Subcutaneous adipose tissue (tissue), 4 donors: Measurements from ENCODE around the gene GRIA3. TPM values are rescaled to one million over a fixed set of nuclear protein-coding genes. Genes with fewer than 3 reads are reported as not detected.

ENCODE experiments used
- CTCF ChIP-seq: fragments of 450-650 bp; IDR thresholded peaks from one replicate; pipeline ENCODE4 v1.5.1; 2016; ENCODE audit warnings: low read depth, mild to moderate bottlenecking, control low read depth, antibody characterized with exemption, moderate library complexity
- total RNA-seq, 4 donors: library from RNA; depleted of rRNA; stranded (reverse); fragments of >200 nt; gene quantifications; one replicate each; pipeline ENCODE4 v1.1.0, GENCODE V29; 2016

GRIA3 gene
- total RNA-seq, 4 donors from 2014 or later: 0.19 to 1.9 (median 1.2) TPM

DNA sequence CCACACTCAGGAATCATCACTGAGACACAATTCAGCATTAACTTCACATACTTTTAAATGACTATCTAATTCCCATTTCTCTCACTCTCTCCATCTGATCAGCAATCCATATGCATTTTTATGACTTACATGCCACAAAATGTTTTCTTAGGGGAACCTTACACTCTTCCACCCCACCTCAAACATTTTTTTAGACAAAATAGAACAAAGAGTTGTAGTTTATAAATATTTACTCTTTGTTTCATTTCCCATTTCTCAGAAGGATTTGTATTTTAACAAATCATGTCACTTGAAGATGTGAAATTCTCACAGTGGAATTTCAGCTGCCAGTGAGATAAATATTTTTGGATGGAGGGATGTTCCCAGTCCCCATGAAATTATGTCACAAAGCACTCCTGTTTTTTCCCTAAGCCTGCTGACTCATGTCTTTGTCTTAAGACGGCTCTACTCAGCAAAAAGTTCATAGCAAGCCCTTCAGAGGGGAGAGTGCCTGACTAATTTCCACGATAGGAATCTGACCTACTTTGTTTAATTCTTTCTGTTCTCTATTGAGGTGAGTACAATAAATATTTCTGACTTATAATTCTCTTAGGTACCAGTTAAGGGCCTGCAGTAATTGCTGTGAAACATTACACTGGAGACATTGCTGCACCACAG is 291.1 kb downstream of the GRIA3 start:
- TF ChIP-seq CTCF: no peak

DNA sequence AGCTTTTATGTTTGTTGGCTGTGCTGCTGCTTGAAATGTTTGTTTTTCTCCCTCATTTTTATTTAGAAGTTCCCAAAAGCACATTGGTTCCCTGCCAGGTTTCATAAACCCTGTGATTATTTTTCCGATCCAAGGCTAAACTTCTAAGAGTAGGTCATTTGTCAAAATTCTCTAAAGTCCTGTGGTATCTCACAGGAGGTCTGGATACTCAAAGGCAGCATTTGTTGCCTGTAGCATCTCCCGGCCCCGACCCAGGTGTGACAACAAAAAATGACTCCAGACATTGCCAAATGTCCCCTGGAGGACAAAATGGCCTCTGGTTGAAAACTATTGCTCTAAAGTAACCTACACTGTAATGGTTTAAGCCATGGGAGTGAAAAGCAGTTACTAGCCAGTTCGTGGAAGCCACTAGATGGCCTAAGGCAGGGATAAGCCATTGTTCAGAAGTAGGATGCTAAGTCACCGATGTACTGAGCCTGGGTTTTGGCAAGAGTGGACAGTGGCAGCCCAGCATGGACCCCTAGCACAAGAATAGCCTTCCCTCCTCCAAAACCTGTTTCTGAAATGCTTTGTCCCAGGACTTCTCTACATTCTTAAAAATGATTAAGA is 292.6 kb downstream of the GRIA3 start:
- TF ChIP-seq CTCF: no peak

DNA sequence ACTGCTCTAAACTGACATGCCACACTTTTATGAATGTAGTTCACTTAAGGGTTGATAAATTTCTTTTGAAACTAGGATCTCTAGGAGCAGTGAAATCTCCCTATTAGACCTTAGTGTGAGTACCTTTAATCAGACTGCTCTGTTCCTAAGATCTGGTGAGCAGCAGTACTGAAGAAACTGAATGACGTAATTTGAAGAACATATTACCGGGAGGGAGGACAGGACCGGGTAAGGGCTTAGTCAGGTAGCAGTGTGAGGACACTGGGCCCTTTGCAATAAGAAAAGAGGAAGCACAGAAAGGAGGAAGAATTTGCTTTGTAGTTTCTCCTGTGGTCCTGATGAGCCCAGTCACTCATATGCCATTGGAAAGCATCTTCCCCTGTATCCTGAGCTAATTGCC is 293.6 kb downstream of the GRIA3 start:
- TF ChIP-seq CTCF: no peak

DNA sequence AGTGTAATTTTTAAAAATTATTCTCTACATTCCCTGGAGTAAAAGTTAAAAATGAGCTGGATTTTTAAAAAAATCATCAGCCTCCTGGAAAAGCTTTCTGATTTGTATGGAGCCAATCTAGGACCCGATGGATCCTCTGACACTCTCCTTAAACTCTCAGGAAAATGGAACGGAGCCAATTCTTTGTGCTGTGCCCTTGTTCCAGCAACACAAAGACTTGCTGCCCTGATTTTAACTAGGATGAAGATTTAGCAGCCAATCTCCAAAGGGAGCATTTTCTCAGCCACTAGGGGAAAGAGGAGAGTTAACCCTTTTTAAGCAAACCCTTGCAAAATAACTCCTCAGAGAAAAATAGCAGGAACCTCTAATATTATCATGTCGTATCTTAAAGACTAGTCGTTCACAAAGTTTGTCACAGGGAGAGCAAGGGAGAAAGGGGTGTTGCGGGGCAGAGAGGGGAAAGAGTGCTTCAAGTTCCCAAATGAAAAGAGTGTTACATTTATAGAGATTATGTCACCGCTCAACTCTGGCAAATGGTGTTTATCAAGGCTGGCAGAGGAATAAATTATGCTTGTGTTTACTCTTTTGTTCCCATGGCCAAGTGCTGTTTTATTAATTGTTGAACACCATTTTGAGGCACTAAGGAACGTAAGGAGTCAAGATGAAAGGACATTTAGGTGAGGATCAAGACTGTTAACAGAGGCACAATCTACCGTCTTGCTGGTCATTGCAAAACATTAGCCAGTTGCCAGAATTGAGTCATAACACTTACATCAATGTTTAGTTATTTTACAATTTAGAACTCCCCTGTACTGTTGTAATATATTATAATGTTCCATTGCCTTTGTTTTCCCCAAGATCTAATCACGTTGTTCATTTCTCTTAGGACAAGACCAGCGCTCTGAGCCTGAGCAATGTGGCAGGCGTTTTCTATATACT is 298.1 kb downstream of the GRIA3 start:
- TF ChIP-seq CTCF: no peak

DNA sequence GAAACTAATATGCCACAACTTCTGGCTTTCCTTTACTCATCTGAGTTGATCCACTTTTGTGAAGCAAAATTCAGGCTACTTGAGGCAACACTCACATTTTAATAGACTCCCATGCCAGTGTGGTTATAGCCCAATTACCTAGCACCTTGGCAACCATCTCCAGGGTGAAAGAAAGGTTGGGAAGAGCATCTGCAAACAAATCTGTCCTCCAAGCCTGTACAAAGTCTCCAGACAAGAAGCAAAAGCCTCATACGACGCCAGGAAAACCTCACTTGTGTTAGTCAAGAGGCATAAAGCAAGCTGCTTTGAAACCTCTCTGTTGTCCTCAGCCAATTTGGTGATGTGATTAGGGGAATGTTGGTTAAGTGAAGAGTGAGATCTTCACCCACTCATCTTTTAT is 302.2 kb downstream of the GRIA3 start:
- TF ChIP-seq CTCF: no peak

DNA sequence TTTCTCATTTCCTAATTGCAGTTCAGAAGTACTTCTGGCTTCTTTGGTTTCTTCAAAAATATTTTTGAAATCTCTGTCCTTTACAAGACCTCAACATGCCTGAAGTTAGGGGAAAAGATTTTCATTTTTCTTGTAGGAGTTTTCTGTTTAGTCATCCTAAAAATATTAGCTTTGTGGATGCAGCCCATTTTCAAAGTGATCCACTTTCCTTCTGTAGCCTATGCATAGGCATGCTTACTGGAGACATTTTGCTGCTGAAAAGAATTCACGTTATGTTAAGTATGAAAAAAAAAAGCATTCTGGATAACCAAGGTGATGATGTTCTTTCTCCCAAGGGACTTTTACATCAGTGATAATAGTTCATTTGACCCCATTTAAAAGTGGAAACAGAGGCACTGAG is 303.2 kb downstream of the GRIA3 start:
- TF ChIP-seq CTCF: no peak

DNA sequence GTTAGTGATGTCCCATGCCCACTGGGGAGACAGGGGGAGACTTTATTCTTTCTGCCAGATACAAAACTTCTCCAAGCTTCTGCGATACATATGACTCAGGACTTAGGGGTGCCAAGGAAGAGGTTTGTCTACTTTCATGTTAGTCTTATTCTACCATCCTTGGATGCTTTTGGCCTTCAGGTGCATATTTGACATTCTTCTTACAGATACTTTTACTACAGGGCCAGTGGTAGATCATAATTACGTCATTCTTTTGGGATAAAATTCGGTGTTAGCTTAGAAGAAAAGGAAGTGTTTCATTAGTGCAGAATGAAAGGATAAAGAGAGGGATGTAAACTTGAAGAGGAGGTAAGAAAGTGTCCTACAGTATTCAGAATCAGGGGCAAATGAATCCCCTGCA is 303.6 kb downstream of the GRIA3 start:
- TF ChIP-seq CTCF: no peak
